ENCODE data around the gene ZBTB3.

GRCh38 chr11:62712276-62712812, 41.6 kb downstream of the ZBTB3 start:
- TF ChIP-seq POLR2A (IDR thresholded peaks at IDR 0.05; ENCODE audit: low read depth, low read length): no peak
- TF ChIP-seq POLR2AphosphoS5 (IDR thresholded peaks at IDR 0.05; ENCODE audit: low read depth, low read length): no peak
- TF ChIP-seq TAF1 (IDR thresholded peaks at IDR 0.05; ENCODE audit: low read depth, low read length): no peak
- no peak for TF ChIP-seq SPI1 (IDR thresholded peaks at IDR 0.05; ENCODE audit: low read depth, low read length)
- no peak for TF ChIP-seq POU2F2 (IDR thresholded peaks at IDR 0.05; ENCODE audit: low read depth, low read length)

Measured in GM12891 (cell line).